ENCODE data around the gene CCDC9.

Gene CCDC9

GRCh38 chr19:47267350-47267759, 11.0 kb downstream of the CCDC9 start:
- TF ChIP-seq MYC (IDR thresholded peaks at IDR 0.05; ENCODE audit: low read depth, low read length), result no peak
- TF ChIP-seq POLR2A (IDR thresholded peaks at IDR 0.05; ENCODE audit: extremely low read depth, insufficient read length), result no peak
- TF ChIP-seq CTCF (IDR thresholded peaks at IDR 0.05; ENCODE audit: low read depth, low read length), result no peak
- TF ChIP-seq MAX (IDR thresholded peaks at IDR 0.05; ENCODE audit: low read depth, low read length), result no peak
- DNase-seq (ENCODE audit: low read depth), result no peak
- H3K4me3 ChIP-seq (ENCODE audit: low read depth, low read length), result no peak overlapping the region

- H3K4me3 ChIP-seq (ENCODE audit: low read depth, low read length), result no peak overlapping the region
- no peak for DNase-seq (ENCODE audit: low read depth)
- no peak for TF ChIP-seq MYC (IDR thresholded peaks at IDR 0.05; ENCODE audit: low read depth, low read length)
- TF ChIP-seq POLR2A (IDR thresholded peaks at IDR 0.05; ENCODE audit: extremely low read depth, insufficient read length), result no peak
- TF ChIP-seq MAX (IDR thresholded peaks at IDR 0.05; ENCODE audit: low read depth, low read length), result no peak
Measured at GRCh38 chr19:47268028-47268427, 11.7 kb downstream of the CCDC9 start.

- TF ChIP-seq CTCF (IDR thresholded peaks at IDR 0.05; ENCODE audit: low read depth, low read length) (no peak), MYC (IDR thresholded peaks at IDR 0.05; ENCODE audit: low read depth, low read length) (no peak), POLR2A (IDR thresholded peaks at IDR 0.05; ENCODE audit: extremely low read depth, insufficient read length) (no peak), MAX (IDR thresholded peaks at IDR 0.05; ENCODE audit: low read depth, low read length) (no peak)
- DNase-seq (ENCODE audit: low read depth), result no peak
- no peak overlapping the region for H3K4me3 ChIP-seq (ENCODE audit: low read depth, low read length)
Measured at GRCh38 chr19:47269596-47269995, 13.3 kb downstream of the CCDC9 start.

- no peak for DNase-seq (ENCODE audit: low read depth)
- TF ChIP-seq CTCF (IDR thresholded peaks at IDR 0.05; ENCODE audit: low read depth, low read length) (no peak), MYC (IDR thresholded peaks at IDR 0.05; ENCODE audit: low read depth, low read length) (no peak), MAX (IDR thresholded peaks at IDR 0.05; ENCODE audit: low read depth, low read length) (no peak), POLR2A (IDR thresholded peaks at IDR 0.05; ENCODE audit: extremely low read depth, insufficient read length) (no peak)
- H3K4me3 ChIP-seq (ENCODE audit: low read depth, low read length), result no peak overlapping the region
Measured at GRCh38 chr19:47270408-47270807, 14.1 kb downstream of the CCDC9 start.

- no peak for TF ChIP-seq CTCF (IDR thresholded peaks at IDR 0.05; ENCODE audit: low read depth, low read length)
- TF ChIP-seq POLR2A (IDR thresholded peaks at IDR 0.05; ENCODE audit: extremely low read depth, insufficient read length), result no peak
- TF ChIP-seq MAX (IDR thresholded peaks at IDR 0.05; ENCODE audit: low read depth, low read length), result peak; percentile 56; the same call in 1 of the 2 replicates
- no peak for TF ChIP-seq MYC (IDR thresholded peaks at IDR 0.05; ENCODE audit: low read depth, low read length)
- peak; percentile 86 for DNase-seq (ENCODE audit: low read depth)
- H3K4me3 ChIP-seq (ENCODE audit: low read depth, low read length), result no peak overlapping the region
Measured at GRCh38 chr19:47271949-47272348, 15.6 kb downstream of the CCDC9 start.

- TF ChIP-seq MAX (IDR thresholded peaks at IDR 0.05; ENCODE audit: low read depth, low read length), result no peak; the same call in 1 of the 2 replicates
- TF ChIP-seq MYC (IDR thresholded peaks at IDR 0.05; ENCODE audit: low read depth, low read length), result no peak; the same call in 1 of the 2 replicates
- no peak for TF ChIP-seq POLR2A (IDR thresholded peaks at IDR 0.05; ENCODE audit: extremely low read depth, insufficient read length)
- no peak for TF ChIP-seq CTCF (IDR thresholded peaks at IDR 0.05; ENCODE audit: low read depth, low read length)
- DNase-seq (ENCODE audit: low read depth), result peak; percentile 98
- peak overlapping the region; percentile 69 for H3K4me3 ChIP-seq (ENCODE audit: low read depth, low read length)
Measured at GRCh38 chr19:47272448-47273312, 16.4 kb downstream of the CCDC9 start.

Measured in NB4 (cell line).